SW 1271 (cell line): ENCODE measurements around the gene HELQ.
"Not testable (repeated sequence)": the region's sequence is repeated elsewhere in the genome, so short reads cannot be mapped to it uniquely, and the experiment has no call there.

Experiments
- DNase-seq, 2 experiments: peaks; one replicate each; lab custom pipeline; 2025; lab: John Stamatoyannopoulos, UW

Gene HELQ, protein sequence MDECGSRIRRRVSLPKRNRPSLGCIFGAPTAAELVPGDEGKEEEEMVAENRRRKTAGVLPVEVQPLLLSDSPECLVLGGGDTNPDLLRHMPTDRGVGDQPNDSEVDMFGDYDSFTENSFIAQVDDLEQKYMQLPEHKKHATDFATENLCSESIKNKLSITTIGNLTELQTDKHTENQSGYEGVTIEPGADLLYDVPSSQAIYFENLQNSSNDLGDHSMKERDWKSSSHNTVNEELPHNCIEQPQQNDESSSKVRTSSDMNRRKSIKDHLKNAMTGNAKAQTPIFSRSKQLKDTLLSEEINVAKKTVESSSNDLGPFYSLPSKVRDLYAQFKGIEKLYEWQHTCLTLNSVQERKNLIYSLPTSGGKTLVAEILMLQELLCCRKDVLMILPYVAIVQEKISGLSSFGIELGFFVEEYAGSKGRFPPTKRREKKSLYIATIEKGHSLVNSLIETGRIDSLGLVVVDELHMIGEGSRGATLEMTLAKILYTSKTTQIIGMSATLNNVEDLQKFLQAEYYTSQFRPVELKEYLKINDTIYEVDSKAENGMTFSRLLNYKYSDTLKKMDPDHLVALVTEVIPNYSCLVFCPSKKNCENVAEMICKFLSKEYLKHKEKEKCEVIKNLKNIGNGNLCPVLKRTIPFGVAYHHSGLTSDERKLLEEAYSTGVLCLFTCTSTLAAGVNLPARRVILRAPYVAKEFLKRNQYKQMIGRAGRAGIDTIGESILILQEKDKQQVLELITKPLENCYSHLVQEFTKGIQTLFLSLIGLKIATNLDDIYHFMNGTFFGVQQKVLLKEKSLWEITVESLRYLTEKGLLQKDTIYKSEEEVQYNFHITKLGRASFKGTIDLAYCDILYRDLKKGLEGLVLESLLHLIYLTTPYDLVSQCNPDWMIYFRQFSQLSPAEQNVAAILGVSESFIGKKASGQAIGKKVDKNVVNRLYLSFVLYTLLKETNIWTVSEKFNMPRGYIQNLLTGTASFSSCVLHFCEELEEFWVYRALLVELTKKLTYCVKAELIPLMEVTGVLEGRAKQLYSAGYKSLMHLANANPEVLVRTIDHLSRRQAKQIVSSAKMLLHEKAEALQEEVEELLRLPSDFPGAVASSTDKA

DNA sequence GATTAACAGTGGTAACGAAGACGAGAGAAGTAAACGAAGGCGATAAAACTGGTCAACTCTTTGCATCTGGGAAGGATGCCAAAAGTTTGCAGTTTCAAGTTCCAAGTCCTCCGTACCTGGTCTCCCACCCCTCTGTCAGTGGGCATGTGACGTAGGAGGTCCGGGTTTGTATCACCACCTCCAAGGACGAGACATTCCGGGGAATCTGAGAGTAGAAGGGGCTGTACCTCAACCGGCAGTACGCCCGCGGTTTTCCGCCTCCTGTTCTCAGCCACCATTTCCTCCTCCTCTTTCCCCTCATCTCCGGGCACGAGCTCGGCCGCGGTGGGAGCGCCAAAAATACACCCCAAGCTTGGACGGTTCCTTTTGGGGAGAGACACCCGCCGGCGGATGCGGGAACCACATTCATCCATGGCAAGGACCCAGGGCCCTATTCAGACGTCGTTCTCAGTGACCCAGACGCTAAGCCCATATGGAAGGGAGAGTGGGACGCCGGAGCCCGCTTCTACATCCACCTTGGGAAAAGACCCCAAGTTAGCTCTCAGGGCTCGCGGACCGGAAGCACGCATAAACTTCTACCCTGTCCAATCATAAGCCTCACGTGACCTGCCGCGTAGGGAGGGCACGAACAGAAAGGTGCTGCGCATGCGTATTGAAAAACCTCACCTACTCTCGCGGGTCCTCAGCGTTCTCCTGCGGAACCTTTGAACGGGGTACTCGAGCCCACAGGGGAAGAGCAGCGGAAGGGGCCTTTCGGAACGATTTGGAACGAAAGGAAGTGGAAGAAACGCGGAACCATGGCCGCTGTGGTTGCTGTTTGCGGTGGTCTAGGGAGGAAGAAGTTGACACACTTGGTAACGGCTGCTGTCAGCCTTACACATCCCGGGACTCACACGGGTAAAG lies at the start of gene HELQ, which contains the start of gene MRPS18C:
Gene HELQ, minus strand, starts transcription at position 543 of the 903 bp plus-strand sequence. Its CDS starts 130 bp downstream, at position 413.
Gene MRPS18C, plus strand, starts transcription at position 778 of the 903 bp plus-strand sequence. Its CDS starts 20 bp downstream, at position 798.
- DNase-seq: peak; percentile 95 to 97

DNA sequence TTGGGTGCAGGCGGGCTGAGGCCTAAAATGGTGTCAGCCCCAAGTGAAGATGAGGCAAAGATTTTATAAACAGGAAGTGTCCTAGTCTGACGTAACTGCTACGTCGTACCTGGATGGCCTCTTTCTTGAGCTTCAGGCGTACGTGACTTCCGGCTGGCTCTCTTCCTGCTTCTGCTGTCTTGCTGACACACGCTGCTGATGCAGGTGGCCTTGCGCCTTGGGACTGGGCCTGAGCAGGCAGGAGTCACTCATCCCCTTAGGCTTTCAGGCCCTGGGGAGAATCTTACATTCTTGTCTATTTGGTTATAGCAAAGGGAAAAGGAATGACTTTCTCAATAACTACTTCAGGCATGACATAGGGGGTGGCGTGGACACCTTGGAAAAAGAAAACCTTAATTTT lies 49.4 kb upstream of the HELQ start:
- DNase-seq: no peak

DNA sequence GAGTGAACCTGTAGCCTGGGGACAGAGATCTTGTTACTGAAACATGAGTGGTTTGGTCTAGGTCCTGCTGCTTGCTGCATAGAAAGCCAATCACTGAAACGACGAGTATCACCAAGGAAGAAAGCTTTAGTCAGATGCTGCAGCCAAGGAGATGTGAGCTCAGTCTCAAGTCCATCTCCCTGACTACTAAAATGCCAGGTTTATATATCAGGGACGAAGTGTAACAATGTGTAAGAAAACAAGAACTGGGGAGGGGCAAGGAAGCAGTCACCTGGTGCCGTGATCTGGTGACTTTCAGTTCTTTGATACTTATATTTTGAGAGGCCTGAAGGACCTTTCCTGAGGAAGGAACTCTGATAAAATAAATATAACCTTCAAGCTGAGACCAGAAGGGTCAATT lies 48.9 kb upstream of the HELQ start:
- no peak for DNase-seq

DNA sequence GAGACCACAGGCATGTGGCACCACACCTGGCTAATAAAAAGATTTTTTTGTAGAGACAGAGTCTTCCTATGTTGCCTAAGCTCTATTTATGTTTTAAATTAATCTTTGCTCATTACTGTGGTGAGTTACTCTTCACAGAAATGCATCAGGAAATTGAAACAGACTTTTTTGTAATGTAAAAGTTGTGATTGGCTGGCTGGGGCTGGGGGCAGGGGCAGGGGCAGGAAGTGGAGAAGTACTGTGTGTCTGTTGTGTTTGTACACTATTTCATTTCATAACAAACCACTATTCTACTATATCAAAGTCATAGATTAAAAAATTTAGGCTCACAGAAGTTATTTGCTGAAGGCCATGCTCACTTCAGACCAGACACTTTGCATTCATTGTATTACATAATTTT lies 48.4 kb upstream of the HELQ start:
- no peak for DNase-seq

DNA sequence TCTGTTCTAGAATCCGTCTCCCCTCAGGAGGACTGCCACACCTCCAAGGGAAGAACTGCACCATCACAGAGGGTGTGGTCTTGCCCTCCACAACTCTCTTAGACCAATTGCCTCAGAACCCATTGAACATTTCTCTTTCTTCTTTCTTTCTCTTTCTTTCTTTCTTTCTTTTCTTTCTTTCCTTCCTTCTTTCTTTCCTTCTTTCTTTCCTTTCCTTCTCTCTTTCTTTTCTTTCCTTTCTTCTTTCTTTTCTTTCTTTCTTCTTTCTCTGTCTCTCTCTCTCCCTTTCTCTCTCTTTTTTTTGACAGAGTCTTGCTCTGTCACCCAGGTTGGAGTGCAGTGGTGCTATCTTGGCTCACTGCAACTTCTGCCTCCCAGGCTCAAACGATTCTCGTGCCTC lies 46.0 kb upstream of the HELQ start:
- DNase-seq: not testable (repeated sequence)

DNA sequence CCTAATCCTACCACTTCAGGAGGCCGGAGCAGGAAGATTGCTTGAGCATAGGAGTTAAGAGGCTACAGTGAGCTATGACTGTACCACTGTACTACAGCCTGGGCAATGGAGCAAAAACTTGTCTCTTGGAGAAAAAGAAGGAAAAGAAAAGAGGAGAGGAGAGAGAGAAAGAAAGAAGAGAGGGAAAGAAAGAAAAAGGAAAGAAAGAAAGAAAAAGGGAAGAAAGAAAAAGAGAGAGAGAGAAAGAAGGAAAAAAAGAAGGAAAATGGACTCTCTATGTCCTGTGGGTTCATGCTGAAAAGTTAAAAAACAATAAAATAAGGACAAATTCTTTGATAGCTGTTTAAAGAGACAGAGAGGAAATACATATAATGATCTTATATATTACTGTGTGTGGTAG lies 42.6 kb upstream of the HELQ start:
- DNase-seq: no peak

DNA sequence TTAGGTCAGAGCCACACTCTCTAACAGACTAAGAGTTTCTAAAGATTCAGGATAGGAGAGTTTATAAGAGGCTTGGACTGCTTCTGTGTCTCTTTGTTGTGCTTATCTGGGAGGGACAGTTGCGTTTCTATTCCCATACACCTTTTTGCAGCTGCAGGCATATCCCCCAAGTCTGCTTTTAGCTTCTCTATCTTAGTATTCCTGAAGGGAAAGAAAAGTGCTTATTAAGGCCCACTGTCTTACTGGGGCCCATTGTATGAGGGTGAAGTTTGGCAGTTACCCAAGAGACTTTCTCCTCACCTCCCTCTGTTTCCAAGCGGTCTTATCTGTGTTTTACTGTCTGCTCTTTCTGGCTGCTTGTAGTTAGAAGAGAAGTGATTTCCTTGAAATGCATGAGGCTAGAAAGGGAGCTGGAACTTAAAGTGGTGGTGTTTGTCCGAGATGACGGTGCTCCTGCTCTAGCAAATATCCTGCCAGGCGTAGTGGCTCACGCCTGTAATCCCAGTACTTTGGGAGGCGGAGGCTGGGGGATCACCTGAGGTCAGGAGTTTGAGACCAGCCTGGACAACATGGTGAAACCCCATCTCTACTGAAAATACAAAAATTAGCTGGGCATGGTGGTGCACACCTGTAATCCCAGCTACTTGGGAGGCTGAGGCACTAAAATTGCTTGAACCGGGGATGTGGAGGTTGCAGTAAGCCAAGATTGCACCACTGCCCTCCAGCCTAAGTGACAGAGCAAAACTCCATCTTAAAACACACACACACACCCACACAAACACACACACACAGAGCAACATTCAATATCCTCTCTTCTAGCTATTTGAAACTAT lies 40.7 kb upstream of the HELQ start:
- not testable (repeated sequence) for DNase-seq

DNA sequence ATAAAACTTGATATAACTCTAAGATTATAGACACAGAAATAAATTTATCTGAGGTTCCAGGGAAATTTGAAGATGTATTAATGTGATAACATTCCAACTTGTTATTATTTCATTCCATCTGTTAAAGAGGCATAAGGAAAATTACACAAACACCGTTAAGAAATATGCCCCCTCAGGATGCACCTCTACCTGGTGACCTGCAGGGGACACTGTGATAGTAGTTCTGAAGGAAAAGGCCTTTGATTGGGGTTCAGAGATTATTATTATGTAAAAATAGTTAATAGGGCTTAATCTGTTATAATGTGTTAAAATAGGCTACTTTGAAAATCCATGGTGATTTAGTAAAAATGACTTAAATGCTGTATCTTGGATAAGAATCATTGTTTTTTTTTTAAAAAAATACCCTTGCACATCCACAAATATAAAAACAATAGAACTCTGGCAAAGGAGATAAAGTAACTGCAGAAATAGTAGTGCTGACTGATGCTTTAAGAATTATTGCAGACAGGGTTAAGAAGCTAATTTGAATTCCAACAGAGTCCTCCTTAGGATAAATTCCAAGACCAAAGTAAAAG lies 35.3 kb upstream of the HELQ start:
- DNase-seq: peak in 1 of 2 experiments; percentile 31

DNA sequence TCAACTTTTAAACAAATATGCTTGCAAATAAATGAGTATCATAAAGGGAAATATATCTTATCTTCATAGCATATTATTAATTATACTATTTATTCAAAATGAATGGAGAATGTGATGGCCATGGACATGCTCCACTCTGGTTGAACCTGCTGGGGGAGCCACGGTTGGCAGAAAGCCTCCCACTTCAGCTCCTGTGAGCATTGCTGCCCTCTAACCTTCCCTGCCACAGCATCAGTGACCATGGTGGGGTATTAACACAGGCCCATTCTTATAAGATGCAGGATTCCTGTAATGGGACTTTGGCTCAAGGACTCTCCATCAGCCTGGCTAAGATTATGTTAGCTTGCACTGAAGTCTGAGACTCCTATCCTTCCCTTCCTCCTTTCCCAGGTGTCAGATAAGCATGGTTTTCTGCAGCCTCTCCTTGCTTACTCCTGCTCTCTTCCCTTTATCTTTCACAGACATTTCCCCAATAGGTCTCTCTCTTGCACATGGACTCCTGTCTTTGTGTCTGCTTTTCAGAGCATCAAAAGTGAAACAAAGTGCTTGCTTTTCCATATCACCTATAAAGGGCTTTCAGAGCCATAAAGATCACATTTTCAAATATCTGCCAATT lies 34.2 kb upstream of the HELQ start:
- DNase-seq: no peak

DNA sequence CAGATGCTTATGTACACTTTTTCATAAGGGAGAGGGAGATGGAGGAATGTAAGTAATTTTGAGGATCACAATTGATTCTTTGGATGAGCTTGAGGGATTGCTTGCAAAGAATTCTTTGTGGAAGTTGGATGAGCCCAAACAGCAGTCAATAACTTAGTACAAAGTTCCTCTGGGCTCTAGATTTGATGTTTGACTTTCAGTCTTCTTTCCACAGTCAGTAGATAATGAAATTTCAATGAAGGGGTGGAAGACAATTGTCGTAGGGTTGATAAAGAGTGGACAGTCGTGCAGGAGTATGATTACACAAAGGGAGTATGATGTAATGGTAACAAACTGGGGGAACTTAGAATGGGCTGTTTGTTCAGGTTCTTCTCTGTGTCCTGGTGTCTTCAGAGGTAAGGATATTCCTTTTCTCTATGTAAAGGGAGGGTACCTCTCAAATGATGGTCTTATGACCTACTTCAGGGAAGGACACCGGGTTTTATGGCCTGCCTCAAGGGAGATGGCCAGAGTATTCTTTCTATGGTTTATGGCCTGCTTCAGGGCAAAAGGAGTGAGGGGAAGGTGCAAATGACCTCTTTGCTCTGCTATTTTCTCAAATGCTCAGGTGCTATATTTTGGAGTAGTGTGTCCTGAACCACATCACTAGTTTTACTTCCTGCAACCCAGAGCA lies 31.0 kb upstream of the HELQ start:
- DNase-seq: no peak

DNA sequence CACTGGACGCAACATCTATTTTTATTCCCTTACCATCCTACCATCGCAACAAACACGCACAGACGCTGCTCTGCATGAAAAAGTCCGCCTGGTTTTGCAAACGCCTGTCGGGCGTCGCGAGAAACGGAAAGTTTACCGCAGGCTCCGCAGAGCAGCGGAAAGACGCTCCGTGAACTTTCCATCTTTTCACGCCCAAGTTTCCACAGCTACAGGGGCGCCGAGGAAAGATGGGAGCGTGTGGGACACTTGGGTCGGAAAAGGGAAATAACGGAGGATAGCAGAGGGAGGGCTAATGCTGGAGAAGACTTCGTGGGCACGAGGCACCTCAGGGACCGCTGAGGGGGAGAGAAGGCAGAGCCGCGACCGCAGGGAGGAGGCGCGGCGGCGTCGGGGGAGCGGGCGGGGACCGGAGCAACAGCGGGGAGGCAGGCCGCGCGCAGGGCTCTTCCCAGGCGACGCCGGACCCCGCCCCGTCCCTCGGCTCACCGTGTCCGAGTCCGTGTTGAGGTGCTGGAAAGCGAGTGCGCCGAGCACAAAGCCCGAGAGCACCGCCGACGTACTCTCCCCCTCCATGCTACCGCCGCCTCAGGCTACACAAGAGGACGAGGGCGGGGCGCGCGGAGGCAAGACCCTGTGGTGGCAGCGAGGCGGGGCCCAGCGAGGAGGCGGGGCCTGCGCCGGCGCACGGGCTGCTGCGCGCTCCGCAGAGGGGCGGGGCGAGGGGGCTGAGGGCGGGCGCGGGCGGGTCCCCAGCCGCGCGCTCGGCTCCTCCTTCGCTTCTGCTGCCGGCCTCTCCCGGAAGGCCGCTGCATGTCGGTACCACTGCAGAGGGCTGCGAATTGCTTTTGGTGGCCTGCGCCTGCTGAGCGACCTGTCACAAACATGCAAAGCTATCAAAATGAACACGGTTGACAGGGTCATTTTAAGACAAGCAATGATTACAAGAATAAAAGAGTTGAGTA lies 29.2 kb upstream of the HELQ start, which contains the start of gene ABRAXAS1:
Gene ABRAXAS1, minus strand, starts transcription at position 601 of the 962 bp plus-strand sequence. Its CDS starts 28 bp downstream, at position 573.
- DNase-seq: peak; percentile 85 to 89

DNA sequence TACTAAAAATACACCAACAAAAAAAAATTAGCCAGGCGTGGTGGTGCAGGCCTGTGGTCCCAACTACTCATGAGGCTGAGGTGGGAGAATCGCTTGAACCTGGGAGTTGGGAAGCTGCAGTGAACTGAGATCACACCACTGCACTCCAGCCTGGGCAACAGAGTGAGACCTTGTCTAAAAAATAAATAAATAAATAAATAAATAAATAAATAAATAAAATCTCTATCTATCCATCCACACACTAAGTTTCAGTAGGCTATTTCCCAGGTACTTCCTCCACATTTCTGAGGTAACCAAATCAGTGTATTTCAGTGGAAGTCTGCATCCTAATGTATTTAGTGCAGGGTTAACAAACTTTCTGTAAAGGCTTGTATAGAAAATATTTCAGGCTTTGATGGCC lies 18.3 kb upstream of the HELQ start:
- no peak for DNase-seq

DNA sequence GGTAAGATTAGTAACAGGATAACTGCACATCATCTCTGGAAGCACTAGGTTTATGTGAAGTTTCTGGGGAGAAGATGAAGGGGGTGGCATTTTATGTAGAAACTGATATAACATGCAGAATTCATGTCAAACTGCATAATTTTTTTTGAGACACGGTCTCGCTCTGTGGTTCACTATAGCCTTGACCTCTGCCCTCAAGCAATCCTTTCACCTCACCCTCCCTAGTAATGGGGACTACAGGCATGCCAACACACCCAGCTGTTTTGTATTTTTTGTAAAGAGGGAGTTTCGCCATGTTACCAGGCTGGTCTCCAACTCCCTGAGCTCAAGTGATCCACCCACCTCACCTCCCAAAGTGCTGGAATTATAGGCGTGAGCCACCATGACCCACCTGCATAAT lies 17.8 kb upstream of the HELQ start:
- no peak for DNase-seq

DNA sequence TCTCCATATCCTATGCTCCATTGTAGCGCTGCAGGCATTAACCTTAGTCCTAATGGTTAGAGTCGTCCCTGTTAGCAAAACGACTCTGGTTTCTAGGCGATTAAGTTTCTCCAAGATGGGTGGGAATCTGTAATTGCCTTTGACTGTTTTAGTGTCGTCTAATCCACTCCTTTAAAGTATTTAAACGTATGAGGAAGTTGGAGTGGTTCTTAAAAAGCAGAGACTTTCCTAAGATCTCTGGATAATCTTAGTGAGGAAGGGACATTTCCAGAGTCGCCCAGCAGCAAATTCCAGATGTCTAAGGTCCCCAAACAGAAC lies 520 bp upstream of the HELQ start:
- DNase-seq: no peak

DNA sequence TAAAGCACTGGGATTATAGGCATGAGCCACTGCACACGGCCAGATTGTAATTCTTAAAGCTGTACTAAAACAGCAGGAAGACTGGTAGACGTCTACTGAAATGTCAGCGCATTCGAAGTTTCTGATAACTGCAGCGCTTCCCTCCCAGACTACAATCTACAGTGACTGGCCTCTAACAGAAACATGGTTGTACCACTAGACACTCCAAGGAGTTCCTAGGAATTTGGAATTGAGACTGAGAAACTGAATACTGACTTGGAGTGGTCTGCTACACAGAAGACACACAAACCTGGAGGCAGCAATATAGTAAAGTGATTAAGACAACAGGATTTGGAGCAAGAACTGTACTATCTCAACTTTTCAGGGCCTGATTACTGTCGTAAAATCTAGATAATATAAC lies 937 bp downstream of the HELQ start:
- no peak for DNase-seq

DNA sequence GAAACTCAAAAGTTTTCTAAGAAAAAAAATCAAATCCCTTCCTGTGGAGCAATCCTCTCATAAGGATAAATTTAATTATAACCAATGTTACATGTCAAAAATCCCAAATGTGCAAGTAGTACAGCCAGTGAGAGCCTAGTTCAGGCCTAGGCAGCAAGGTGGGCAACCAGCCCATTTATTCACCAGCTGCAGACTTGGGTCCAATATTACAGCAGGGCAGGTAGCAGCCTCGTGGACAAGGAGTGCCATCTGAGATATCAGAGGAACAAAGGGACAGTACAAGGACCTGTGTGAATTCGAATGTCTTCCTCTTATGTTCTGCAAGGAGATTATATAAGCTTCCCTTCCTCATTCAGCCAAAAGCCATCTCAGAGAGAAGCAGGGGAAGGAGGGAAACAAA lies 6.6 kb downstream of the HELQ start:
- DNase-seq: no peak

DNA sequence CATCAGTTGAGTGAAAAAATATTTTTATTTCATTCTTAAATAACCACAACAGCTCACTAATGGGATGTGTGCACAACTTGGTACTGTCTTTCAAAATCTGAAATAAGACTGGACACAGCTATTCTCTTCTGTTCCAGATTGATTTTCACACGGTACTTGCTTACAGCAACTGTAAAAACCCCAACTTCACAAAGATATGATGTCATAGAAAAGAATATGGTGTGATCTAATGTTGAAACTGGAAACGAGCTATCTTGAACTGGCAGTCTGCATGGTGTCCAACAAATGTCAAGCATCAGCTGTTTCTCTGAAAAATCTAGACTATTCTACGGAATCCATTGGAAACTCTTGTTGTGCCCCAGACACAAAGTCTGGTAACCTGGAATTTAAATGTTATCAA lies 14.7 kb downstream of the HELQ start:
- no peak for DNase-seq
